Muscle layer of colon (tissue), 2 donors: Measurements from ENCODE around the gene RBFOX2.

ENCODE experiments used
- H3K27ac ChIP-seq: one replicate; pipeline ENCODE4 v1.7.0; 2013; ENCODE audit warnings: low read depth, mild to moderate bottlenecking, low read length, moderate library complexity
- H3K27me3 ChIP-seq, 2 donors: one replicate each; pipeline ENCODE4 v1.7.0; 2013; ENCODE audit warnings: low read length in 2 of 2, mild to moderate bottlenecking in 2 of 2; ENCODE audit not compliant: insufficient read depth in 2 of 2, control insufficient read depth in 1 of 2
- H3K36me3 ChIP-seq: one replicate; pipeline ENCODE4 v1.7.0; 2013; ENCODE audit warnings: mild to moderate bottlenecking, low read length; ENCODE audit not compliant: insufficient read depth
- H3K4me1 ChIP-seq: one replicate; pipeline ENCODE4 v1.7.0; 2013; ENCODE audit warnings: mild to moderate bottlenecking, low read length; ENCODE audit not compliant: insufficient read depth
- H3K4me3 ChIP-seq, 2 donors: one replicate each; pipeline ENCODE4 v1.7.0; 2013; ENCODE audit warnings: low read length in 2 of 2, low read depth in 1 of 2, mild to moderate bottlenecking in 1 of 2, moderate library complexity in 1 of 2
- H3K9ac ChIP-seq: one replicate; pipeline ENCODE4 v1.7.0; 2013; ENCODE audit warnings: low read length
- H3K9me3 ChIP-seq: one replicate; pipeline ENCODE4 v1.7.0; 2013; ENCODE audit warnings: mild to moderate bottlenecking, low read length
- donor health status: abdominal sarcoma.
- donor health status: Adenocarcinoma of cecum.

The RBFOX2 gene

GRCh38 chr22:35921777-35922176 lies 106.8 kb downstream of the RBFOX2 start:
- Histone ChIP-seq H3K27ac (peak overlapping the region; percentile 52), H3K4me1 (peaks cover 46% of the 10 kb centered on the region), H3K9ac (no peak overlapping the region)

GRCh38 chr22:35921044-35921443 lies 107.6 kb downstream of the RBFOX2 start:
- Histone ChIP-seq H3K4me3 (no peak overlapping the region), H3K27ac (peak overlapping the region; percentile 52), H3K4me1 (peaks cover 51% of the 10 kb centered on the region), H3K9ac (peak overlapping the region; percentile 2), H3K9me3 (no peaks in the 10 kb centered on the region), H3K27me3 (no peaks in the 10 kb centered on the region), H3K36me3 (no peaks in the 10 kb centered on the region)

More at GRCh38 chr22:35921777-35922176, 106.8 kb downstream of the RBFOX2 start:
- no peaks in the 10 kb centered on the region for H3K9me3 ChIP-seq
- H3K36me3 ChIP-seq, result no peaks in the 10 kb centered on the region
- H3K4me3 ChIP-seq, result no peak overlapping the region
- H3K27me3 ChIP-seq, result no peaks in the 10 kb centered on the region

GRCh38 chr22:35919002-35919542 lies 109.6 kb downstream of the RBFOX2 start:
- H3K4me1 ChIP-seq, result peaks cover 62% of the 10 kb centered on the region
- H3K27ac ChIP-seq, result no peak overlapping the region
- H3K4me3 ChIP-seq, result no peak overlapping the region
- no peak overlapping the region for H3K9ac ChIP-seq
- H3K27me3 ChIP-seq, result no peaks in the 10 kb centered on the region
- H3K9me3 ChIP-seq, result no peaks in the 10 kb centered on the region
- no peaks in the 10 kb centered on the region for H3K36me3 ChIP-seq

GRCh38 chr22:35918456-35918855 lies 110.2 kb downstream of the RBFOX2 start:
- Histone ChIP-seq H3K9ac (no peak overlapping the region), H3K4me1 (peaks cover 66% of the 10 kb centered on the region), H3K36me3 (no peaks in the 10 kb centered on the region), H3K4me3 (no peak overlapping the region), H3K9me3 (no peaks in the 10 kb centered on the region), H3K27ac (no peak overlapping the region), H3K27me3 (no peaks in the 10 kb centered on the region)

- Histone ChIP-seq H3K4me3 (no peak overlapping the region), H3K9me3 (no peaks in the 10 kb centered on the region), H3K27me3 (no peaks in the 10 kb centered on the region), H3K36me3 (no peaks in the 10 kb centered on the region), H3K27ac (no peak overlapping the region), H3K4me1 (peaks cover 71% of the 10 kb centered on the region), H3K9ac (no peak overlapping the region)
These were observed 111.0 kb downstream of the RBFOX2 start for GRCh38 chr22:35917651-35918050.

- Histone ChIP-seq H3K4me3 (peak overlapping the region in 1 of 2 donors; percentile 65), H3K36me3 (no peaks in the 10 kb centered on the region), H3K9ac (peak overlapping the region; percentile 31), H3K27me3 (no peaks in the 10 kb centered on the region), H3K27ac (peak overlapping the region; percentile 85), H3K9me3 (no peaks in the 10 kb centered on the region), H3K4me1 (peaks cover 77% of the 10 kb centered on the region)
These were observed 113.1 kb downstream of the RBFOX2 start for GRCh38 chr22:35915477-35916013.

GRCh38 chr22:35914665-35915476 lies 113.8 kb downstream of the RBFOX2 start:
- Histone ChIP-seq H3K4me3 (peak overlapping the region; percentile 37 to 65), H3K27me3 (no peaks in the 10 kb centered on the region), H3K36me3 (no peaks in the 10 kb centered on the region), H3K27ac (peak overlapping the region; percentile 85), H3K9ac (peak overlapping the region; percentile 31), H3K9me3 (no peaks in the 10 kb centered on the region), H3K4me1 (peaks cover 74% of the 10 kb centered on the region)

- Histone ChIP-seq H3K27me3 (no peaks in the 10 kb centered on the region), H3K36me3 (no peaks in the 10 kb centered on the region), H3K9me3 (no peaks in the 10 kb centered on the region), H3K4me1 (peaks cover 68% of the 10 kb centered on the region), H3K27ac (peak overlapping the region; percentile 81), H3K4me3 (peak overlapping the region; percentile 37 to 65), H3K9ac (peak overlapping the region; percentile 6)
These were observed 114.3 kb downstream of the RBFOX2 start for GRCh38 chr22:35914357-35914664.

GRCh38 chr22:35913925-35914324 lies 114.7 kb downstream of the RBFOX2 start:
- Histone ChIP-seq H3K4me1 (peaks cover 68% of the 10 kb centered on the region), H3K4me3 (peak overlapping the region in 1 of 2 donors; percentile 65), H3K36me3 (no peaks in the 10 kb centered on the region), H3K27me3 (no peaks in the 10 kb centered on the region), H3K9ac (peak overlapping the region; percentile 6), H3K27ac (peak overlapping the region; percentile 81), H3K9me3 (no peaks in the 10 kb centered on the region)

GRCh38 chr22:35912658-35913057 lies 116.0 kb downstream of the RBFOX2 start:
- peaks cover 56% of the 10 kb centered on the region for H3K4me1 ChIP-seq
- no peaks in the 10 kb centered on the region for H3K9me3 ChIP-seq
- H3K27me3 ChIP-seq, result no peaks in the 10 kb centered on the region
- H3K27ac ChIP-seq, result no peak overlapping the region
- H3K4me3 ChIP-seq, result no peak overlapping the region
- H3K36me3 ChIP-seq, result no peaks in the 10 kb centered on the region
- no peak overlapping the region for H3K9ac ChIP-seq

GRCh38 chr22:35911877-35912276 lies 116.7 kb downstream of the RBFOX2 start:
- peaks cover 54% of the 10 kb centered on the region for H3K4me1 ChIP-seq
- no peak overlapping the region for H3K9ac ChIP-seq
- H3K9me3 ChIP-seq, result no peaks in the 10 kb centered on the region
- no peaks in the 10 kb centered on the region for H3K36me3 ChIP-seq
- H3K4me3 ChIP-seq, result no peak overlapping the region
- no peaks in the 10 kb centered on the region for H3K27me3 ChIP-seq
- H3K27ac ChIP-seq, result no peak overlapping the region
